GM23338 (cell line): Measurements from ENCODE around the gene LMO1.

ENCODE experiments used
- CREB1 ChIP-seq: fragments of 250-450 bp; sonication (Bioruptor Pico); IDR thresholded peaks from 2 replicates; pipeline ENCODE4 v1.5.0; 2020; ENCODE audit warnings: low read depth, mild to moderate bottlenecking, moderate library complexity
- CTCF ChIP-seq, 2 experiments: fragments of 200-600 bp in 1 of 2; sonication (generic) in 1 of 2; conservative IDR thresholded peaks; 2 replicates each; pipeline versions ENCODE4 v1.5.1 to v1.6.1; 2016 to 2017; ENCODE audit warnings: antibody characterized with exemption in 2 of 2, low read depth in 2 of 2, mild to moderate bottlenecking in 2 of 2, moderate library complexity in 1 of 2
- EZH2 ChIP-seq: fragments of 200-600 bp; sonication (generic); IDR thresholded peaks from one replicate; pipeline ENCODE4 v1.8.0; 2017; ENCODE audit warnings: antibody characterized with exemption, mild to moderate bottlenecking, low read depth; ENCODE audit not compliant: unreplicated experiment
- EZH2phosphoT487 ChIP-seq: fragments of 200-600 bp; sonication (generic); IDR thresholded peaks from one replicate; pipeline ENCODE4 v1.8.1; 2018; ENCODE audit warnings: antibody characterized with exemption; ENCODE audit not compliant: unreplicated experiment
- POLR2AphosphoS5 ChIP-seq: IDR thresholded peaks from 2 replicates; pipeline ENCODE4 v1.6.1; 2016; ENCODE audit warnings: antibody characterized with exemption, low read depth
- REST ChIP-seq: IDR thresholded peaks from one replicate; pipeline ENCODE4 v1.6.1; 2018; ENCODE audit warnings: antibody characterized with exemption; ENCODE audit not compliant: unreplicated experiment
- ZNF114 ChIP-seq: fragments of 250-450 bp; sonication (Bioruptor Pico); IDR thresholded peaks from 2 replicates; pipeline ENCODE4 v1.5.0; 2020; ENCODE audit warnings: mild to moderate bottlenecking, moderate library complexity

GRCh38 chr11:8224161-8224591 is 39.5 kb downstream of the LMO1 start:
- TF ChIP-seq CTCF (conservative IDR thresholded peaks at IDR 0.05; ENCODE audit: low read depth in 2 of 2) = no peak
- no peak for TF ChIP-seq EZH2
- no peak for TF ChIP-seq REST
- no peak for TF ChIP-seq ZNF114 (CRISPR knock-in tag)
- TF ChIP-seq CREB1 (CRISPR knock-in tag) = no peak
- TF ChIP-seq POLR2AphosphoS5 = no peak
- TF ChIP-seq EZH2phosphoT487 = no peak
